ENCODE measurements around the gene SLU7. TPM values are rescaled to one million over a fixed set of nuclear protein-coding genes. Genes with fewer than 3 reads are reported as not detected.

SLU7 gene
- total RNA-seq, 1 experiment from 2014 or later: 33.3 TPM

DNA sequence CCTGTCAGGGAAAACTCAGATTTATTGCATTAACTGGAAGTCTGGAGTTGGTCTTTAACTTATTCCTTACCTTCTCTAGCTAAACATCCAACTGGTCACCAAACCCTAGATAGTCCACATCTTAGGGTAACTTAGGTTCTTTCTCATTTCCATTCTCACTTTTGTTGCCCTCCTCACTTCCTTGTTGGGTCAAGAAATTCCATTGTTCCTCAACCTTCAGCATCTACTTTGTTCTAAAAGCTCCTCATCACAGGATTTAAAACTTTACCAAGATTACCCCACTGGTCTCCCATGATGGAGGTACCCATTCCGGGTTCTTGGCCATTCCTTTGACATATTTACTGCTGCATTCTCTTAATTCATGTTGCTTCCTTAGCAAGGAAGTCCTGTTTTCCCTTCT is 34.9 kb upstream of the SLU7 start:
- Mint-ChIP-seq H3K9me3 (peaks cover 0 to under 1% of the 10 kb centered on the region in 2 experiments; a peak in 2 of 5 replicates), H3K36me3 (ENCODE audit: insufficient read depth in 1 of 3, low read depth in 3 of 3) (peaks cover 0 to 2% (median 0%) of the 10 kb centered on the region in 3 experiments; a peak in 3 of 7 replicates), H3K4me1 (no peaks in the 10 kb centered on the region), H3K27me3 (ENCODE audit: low read depth) (no peaks in the 10 kb centered on the region), H3K27ac (no peak overlapping the region), H3K4me3 (no peak overlapping the region)
- no peaks in the 10 kb centered on the region for H3K23me2 ChIP-seq (ENCODE audit: insufficient read length, low read depth, low read length, poor library complexity, severe bottlenecking)
- H3K9me3 ChIP-seq (ENCODE audit: control insufficient read depth, low read depth, low read length): no peaks in the 10 kb centered on the region
- no peaks in the 10 kb centered on the region for H3K4me1 ChIP-seq (ENCODE audit: insufficient read depth, low read length)
- no peak overlapping the region for H3K56ac ChIP-seq (ENCODE audit: insufficient read length, low read depth, low read length)
- H3K4me2 ChIP-seq (ENCODE audit: insufficient read depth, insufficient read length, low read length): no peak overlapping the region
- no peak overlapping the region for H2BK15ac ChIP-seq (ENCODE audit: low read depth, low read length)
- no peak overlapping the region for H3K23ac ChIP-seq (ENCODE audit: insufficient read length, low read depth, low read length)
- no peaks in the 10 kb centered on the region for H4K20me1 ChIP-seq (ENCODE audit: control insufficient read depth, insufficient read depth, insufficient read length)
- no peaks in the 10 kb centered on the region for H3K79me2 ChIP-seq (ENCODE audit: insufficient read depth, low read length)
- H4K5ac ChIP-seq (ENCODE audit: insufficient read length, low read depth, low read length): no peak overlapping the region
- no peak overlapping the region for H2BK20ac ChIP-seq (ENCODE audit: low read depth, low read length, poor library complexity, severe bottlenecking)
- H3K27me3 ChIP-seq (ENCODE audit: insufficient read depth, low read length): no peaks in the 10 kb centered on the region
- H2BK5ac ChIP-seq (ENCODE audit: insufficient read length, low read length): no peak overlapping the region
- no peak overlapping the region for H3T11ph ChIP-seq (ENCODE audit: low read length)
- H2BK120ac ChIP-seq (ENCODE audit: low read depth, low read length, poor library complexity, severe bottlenecking): no peak overlapping the region
- TF ChIP-seq, protein P1, sequence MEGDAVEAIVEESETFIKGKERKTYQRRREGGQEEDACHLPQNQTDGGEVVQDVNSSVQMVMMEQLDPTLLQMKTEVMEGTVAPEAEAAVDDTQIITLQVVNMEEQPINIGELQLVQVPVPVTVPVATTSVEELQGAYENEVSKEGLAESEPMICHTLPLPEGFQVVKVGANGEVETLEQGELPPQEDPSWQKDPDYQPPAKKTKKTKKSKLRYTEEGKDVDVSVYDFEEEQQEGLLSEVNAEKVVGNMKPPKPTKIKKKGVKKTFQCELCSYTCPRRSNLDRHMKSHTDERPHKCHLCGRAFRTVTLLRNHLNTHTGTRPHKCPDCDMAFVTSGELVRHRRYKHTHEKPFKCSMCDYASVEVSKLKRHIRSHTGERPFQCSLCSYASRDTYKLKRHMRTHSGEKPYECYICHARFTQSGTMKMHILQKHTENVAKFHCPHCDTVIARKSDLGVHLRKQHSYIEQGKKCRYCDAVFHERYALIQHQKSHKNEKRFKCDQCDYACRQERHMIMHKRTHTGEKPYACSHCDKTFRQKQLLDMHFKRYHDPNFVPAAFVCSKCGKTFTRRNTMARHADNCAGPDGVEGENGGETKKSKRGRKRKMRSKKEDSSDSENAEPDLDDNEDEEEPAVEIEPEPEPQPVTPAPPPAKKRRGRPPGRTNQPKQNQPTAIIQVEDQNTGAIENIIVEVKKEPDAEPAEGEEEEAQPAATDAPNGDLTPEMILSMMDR (conservative IDR thresholded peaks at IDR 0.05): no peak
- no peaks in the 10 kb centered on the region for H3K79me1 ChIP-seq (ENCODE audit: insufficient read depth, low read depth, low read length, poor library complexity, severe bottlenecking)
- H3K27ac ChIP-seq (ENCODE audit: insufficient read length, low read depth, low read length): no peak overlapping the region
- H2AK5ac ChIP-seq (ENCODE audit: insufficient read length, low read length): no peak overlapping the region
- no peak overlapping the region for H3K4ac ChIP-seq (ENCODE audit: low read depth, low read length)
- no peak overlapping the region for H4K8ac ChIP-seq (replicated peaks; ENCODE audit: insufficient read length, low read depth, low read length)
- H2BK12ac ChIP-seq (ENCODE audit: insufficient read length, low read depth, low read length): no peak overlapping the region
- H3K9ac ChIP-seq (ENCODE audit: extremely low read depth, insufficient read length, low read length): no peak overlapping the region
- DNase-seq: no peak
- no peak overlapping the region for H3K14ac ChIP-seq (ENCODE audit: insufficient read depth, low read length)
- H3K18ac ChIP-seq (ENCODE audit: insufficient read length, low read depth, low read length): no peak overlapping the region
- no peak overlapping the region for H2AFZ ChIP-seq (ENCODE audit: low read length)
- WGBS (ENCODE audit: extremely low coverage, insufficient read length, low lambda C conversion rate): no CpG with 5 or more reads among the region's 1 CpG
- H4K91ac ChIP-seq (ENCODE audit: insufficient read length, low read depth, low read length): no peak overlapping the region

All from H9 (cell line).